Measurements from ENCODE around the gene MDK.

MDK gene

DNA sequence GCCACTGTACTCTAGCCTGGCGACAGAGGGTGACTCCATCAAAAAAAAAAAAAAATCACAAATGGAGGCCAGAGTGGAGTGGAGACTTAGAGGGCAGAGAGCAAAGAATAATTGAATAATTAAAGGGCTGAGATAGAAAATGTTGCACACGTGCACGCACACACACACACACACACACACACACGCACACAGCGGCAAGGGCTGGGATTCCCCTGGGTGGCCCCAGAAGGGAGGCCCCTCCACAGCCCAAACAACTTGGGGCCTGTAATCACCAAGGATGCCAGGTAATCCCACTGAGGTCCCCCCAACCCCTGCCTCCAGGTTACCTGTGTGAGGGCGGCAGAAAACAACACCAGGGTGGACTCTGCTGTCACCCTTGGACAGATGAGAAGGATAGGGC lies 46.2 kb upstream of the MDK start:
- no peak overlapping the region for H3K4me3 ChIP-seq (ENCODE audit: low read depth, low read length)
- TF ChIP-seq, protein P1, sequence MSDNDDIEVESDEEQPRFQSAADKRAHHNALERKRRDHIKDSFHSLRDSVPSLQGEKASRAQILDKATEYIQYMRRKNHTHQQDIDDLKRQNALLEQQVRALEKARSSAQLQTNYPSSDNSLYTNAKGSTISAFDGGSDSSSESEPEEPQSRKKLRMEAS (IDR thresholded peaks at IDR 0.05; ENCODE audit: low read depth, low read length): no peak
- TF ChIP-seq, protein P2, sequence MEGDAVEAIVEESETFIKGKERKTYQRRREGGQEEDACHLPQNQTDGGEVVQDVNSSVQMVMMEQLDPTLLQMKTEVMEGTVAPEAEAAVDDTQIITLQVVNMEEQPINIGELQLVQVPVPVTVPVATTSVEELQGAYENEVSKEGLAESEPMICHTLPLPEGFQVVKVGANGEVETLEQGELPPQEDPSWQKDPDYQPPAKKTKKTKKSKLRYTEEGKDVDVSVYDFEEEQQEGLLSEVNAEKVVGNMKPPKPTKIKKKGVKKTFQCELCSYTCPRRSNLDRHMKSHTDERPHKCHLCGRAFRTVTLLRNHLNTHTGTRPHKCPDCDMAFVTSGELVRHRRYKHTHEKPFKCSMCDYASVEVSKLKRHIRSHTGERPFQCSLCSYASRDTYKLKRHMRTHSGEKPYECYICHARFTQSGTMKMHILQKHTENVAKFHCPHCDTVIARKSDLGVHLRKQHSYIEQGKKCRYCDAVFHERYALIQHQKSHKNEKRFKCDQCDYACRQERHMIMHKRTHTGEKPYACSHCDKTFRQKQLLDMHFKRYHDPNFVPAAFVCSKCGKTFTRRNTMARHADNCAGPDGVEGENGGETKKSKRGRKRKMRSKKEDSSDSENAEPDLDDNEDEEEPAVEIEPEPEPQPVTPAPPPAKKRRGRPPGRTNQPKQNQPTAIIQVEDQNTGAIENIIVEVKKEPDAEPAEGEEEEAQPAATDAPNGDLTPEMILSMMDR (IDR thresholded peaks at IDR 0.05; ENCODE audit: low read depth, low read length): no peak
- TF ChIP-seq POLR2A (IDR thresholded peaks at IDR 0.05; ENCODE audit: extremely low read depth, insufficient read length) (no peak), MYC (IDR thresholded peaks at IDR 0.05; ENCODE audit: low read depth, low read length) (no peak)
- DNase-seq (ENCODE audit: low read depth): no peak

DNA sequence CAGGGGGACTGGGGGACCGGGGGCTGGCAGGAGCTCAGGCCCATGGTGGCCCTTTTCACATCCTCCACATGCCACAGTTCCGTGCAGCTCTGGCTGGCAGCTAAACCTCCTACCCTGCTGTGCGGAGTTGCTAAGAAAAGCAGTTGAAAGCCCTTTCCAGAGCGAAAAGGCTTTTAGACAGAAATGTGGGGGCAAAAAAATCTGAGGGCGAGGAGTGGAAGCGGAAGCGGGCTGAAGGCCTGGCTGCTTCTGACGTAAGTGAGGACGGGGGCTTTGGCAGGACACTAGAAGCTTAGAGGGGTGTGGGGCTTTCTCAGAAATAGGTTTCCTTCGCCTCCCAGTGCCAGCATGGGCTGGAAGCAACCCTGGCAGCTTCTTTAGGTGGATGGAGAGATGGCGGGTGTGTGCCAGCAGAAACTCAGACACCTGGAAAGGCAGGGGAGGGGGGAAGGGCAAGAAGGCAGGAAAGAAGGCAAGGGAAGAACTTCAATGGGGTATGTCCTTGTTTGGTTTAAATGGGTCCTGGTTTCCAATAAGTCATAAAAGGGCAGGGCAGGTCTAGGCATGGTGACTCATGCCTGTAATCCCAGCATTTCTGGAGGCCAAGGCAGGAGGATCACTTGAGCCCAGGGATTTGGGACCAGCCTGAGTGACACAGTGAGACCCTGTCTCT lies 45.4 kb upstream of the MDK start:
- no peak overlapping the region for H3K4me3 ChIP-seq (ENCODE audit: low read depth, low read length)
- peak; percentile 77 for DNase-seq (ENCODE audit: low read depth)
- TF ChIP-seq, protein P2 (IDR thresholded peaks at IDR 0.05; ENCODE audit: low read depth, low read length): no peak
- peak; percentile 49; the same call in 1 of the 2 replicates for TF ChIP-seq MYC (IDR thresholded peaks at IDR 0.05; ENCODE audit: low read depth, low read length)
- TF ChIP-seq, protein P1 (IDR thresholded peaks at IDR 0.05; ENCODE audit: low read depth, low read length): 0 out of 2 replicates have a peak, but pooled peaks have one; percentile 21

DNA sequence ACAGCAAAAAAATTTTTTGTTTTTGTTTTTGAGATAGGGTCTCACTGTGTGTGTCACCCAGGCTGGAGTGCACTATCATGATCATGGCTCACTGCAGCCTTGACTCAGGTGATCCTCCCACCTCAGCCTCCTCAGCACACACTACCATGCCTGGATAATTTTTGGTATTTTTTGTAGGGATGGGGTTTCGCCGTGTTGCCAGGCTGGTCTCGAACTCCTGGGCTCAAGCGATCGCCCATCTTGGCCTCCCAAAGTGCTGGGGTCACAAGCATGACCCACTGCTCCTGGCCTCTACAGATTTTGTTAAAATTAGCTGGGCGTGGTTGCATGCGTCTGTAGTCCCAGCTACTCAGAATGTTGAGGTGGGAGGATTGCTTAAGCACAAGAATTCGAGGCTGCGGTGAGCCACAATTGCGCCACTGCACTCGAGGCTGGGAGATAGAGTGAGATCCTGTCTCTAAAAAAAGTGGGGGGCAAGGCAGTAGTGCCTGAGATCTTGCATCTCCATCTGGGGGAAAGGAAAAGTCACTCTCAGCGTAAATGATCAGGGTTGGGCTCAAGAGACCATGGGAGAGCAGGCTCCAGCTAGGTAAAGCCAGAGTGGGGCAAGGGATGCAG lies 44.8 kb upstream of the MDK start:
- DNase-seq (ENCODE audit: low read depth): peak; percentile 99
- no peak overlapping the region for H3K4me3 ChIP-seq (ENCODE audit: low read depth, low read length)
- TF ChIP-seq, protein P2 (IDR thresholded peaks at IDR 0.05; ENCODE audit: low read depth, low read length): no peak
- peak; percentile 67; the same call in 1 of the 2 replicates for TF ChIP-seq MYC (IDR thresholded peaks at IDR 0.05; ENCODE audit: low read depth, low read length)
- TF ChIP-seq, protein P1 (IDR thresholded peaks at IDR 0.05; ENCODE audit: low read depth, low read length): peak; percentile 61

DNA sequence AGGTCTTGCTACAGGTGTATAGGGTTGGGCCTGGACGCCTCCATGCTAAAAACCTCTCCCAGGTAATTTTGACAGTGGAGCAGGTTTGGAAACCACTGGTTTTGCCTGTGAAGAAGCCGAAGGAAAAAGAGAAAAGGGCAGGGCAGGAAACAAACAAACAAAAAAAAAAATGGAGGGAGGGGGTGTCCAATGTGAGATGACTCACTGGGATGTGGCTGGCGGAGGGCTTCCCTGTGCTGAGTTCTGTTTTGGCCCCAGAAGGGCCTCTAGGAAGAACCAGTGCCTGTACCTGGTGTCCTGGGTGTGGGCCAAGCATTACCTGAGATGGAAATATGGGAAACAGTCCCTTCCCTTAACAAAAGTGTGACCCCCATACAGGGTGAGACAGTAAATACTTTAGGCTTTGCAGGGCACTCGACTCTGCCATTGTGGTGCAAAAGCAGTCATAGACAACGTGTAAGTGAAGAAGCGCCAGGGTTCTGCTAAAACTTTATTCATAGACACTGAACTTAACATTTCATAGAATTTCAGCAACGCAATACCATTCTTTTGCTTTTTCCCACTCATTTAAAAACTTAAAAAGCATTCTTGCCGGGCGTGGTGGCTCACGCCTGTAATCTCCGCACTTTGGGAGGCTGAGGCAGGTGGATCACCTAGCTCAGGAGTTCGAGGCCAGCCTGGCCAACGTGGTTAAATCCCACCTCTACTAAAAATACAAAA lies 43.7 kb upstream of the MDK start:
- peak; percentile 54 for DNase-seq (ENCODE audit: low read depth)
- TF ChIP-seq POLR2A (IDR thresholded peaks at IDR 0.05; ENCODE audit: extremely low read depth, insufficient read length) (no peak), MYC (IDR thresholded peaks at IDR 0.05; ENCODE audit: low read depth, low read length) (no peak)
- TF ChIP-seq, protein P1 (IDR thresholded peaks at IDR 0.05; ENCODE audit: low read depth, low read length): no peak
- TF ChIP-seq, protein P2 (IDR thresholded peaks at IDR 0.05; ENCODE audit: low read depth, low read length): no peak
- no peak overlapping the region for H3K4me3 ChIP-seq (ENCODE audit: low read depth, low read length)

- TF ChIP-seq, protein P1 (IDR thresholded peaks at IDR 0.05; ENCODE audit: low read depth, low read length): no peak
- no peak for TF ChIP-seq POLR2A (IDR thresholded peaks at IDR 0.05; ENCODE audit: extremely low read depth, insufficient read length)
- TF ChIP-seq MYC (IDR thresholded peaks at IDR 0.05; ENCODE audit: low read depth, low read length): no peak
- TF ChIP-seq, protein P2 (IDR thresholded peaks at IDR 0.05; ENCODE audit: low read depth, low read length): no peak
- DNase-seq (ENCODE audit: low read depth): no peak
- H3K4me3 ChIP-seq (ENCODE audit: low read depth, low read length): no peak overlapping the region
These were observed 42.9 kb upstream of the MDK start for GRCh38 chr11:46338636-46338987.

Measured in NB4 (cell line).